Measurements from ENCODE around the gene EFCAB13. TPM values are rescaled to one million over a fixed set of nuclear protein-coding genes. Genes with fewer than 3 reads are reported as not detected.

EFCAB13 gene
- total and polyA plus RNA-seq, 4 donors: 0.56 to 21.4 (median 3.6) TPM

DNA sequence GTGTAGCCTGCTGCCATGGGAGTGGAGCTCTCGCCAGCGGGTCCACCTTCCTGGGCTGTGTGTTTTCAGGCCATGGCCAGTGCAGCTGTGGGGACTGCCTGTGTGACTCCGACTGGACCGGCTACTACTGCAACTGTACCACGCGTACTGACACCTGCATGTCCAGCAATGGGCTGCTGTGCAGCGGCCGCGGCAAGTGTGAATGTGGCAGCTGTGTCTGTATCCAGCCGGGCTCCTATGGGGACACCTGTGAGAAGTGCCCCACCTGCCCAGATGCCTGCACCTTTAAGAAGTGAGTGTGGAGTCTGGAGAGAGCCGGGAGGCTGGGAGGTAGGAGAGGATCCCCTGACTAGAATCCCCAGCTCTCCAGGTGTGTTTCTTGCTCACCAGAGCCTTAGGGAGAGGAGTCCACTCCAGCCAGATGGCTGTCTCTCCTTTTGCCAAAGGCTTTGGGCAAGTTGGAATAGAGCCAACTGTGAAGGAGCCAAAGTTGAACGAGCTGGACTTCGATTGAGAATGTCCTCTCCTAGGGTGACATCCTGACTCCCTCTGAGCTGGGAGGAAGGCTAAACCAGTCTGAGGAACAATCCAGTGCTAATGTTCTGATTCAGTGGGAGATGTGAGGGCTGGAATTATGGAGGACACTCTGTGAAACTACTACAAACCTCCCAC lies 24.4 kb upstream of the EFCAB13 start:
- Histone ChIP-seq H3K36me3 (ENCODE audit: control insufficient read depth in 4 of 4, insufficient read depth in 4 of 4, low read length in 4 of 4) (peaks cover 0 to 12% (median 9%) of the 10 kb centered on the region in 4 donors), H3K4me1 (ENCODE audit: control insufficient read depth in 5 of 5, insufficient read depth in 5 of 5, low read length in 5 of 5) (peaks cover 0 to 8% (median 0%) of the 10 kb centered on the region in 5 donors), H3K27ac (ENCODE audit: low read depth in 1 of 2, low read length in 1 of 2) (no peak overlapping the region), H3K4me3 (no peak overlapping the region), H3K27me3 (ENCODE audit: control insufficient read depth in 3 of 3, insufficient read depth in 3 of 3, low read length in 2 of 3) (no peaks in the 10 kb centered on the region), H3K9ac (ENCODE audit: insufficient read depth in 1 of 2, low read length in 2 of 2) (no peak overlapping the region), H3K9me3 (ENCODE audit: control insufficient read depth in 4 of 4, insufficient read depth in 3 of 4, low read length in 3 of 4) (peaks cover 0 to 4% (median 1%) of the 10 kb centered on the region in 4 donors)
- TF ChIP-seq, protein P1, sequence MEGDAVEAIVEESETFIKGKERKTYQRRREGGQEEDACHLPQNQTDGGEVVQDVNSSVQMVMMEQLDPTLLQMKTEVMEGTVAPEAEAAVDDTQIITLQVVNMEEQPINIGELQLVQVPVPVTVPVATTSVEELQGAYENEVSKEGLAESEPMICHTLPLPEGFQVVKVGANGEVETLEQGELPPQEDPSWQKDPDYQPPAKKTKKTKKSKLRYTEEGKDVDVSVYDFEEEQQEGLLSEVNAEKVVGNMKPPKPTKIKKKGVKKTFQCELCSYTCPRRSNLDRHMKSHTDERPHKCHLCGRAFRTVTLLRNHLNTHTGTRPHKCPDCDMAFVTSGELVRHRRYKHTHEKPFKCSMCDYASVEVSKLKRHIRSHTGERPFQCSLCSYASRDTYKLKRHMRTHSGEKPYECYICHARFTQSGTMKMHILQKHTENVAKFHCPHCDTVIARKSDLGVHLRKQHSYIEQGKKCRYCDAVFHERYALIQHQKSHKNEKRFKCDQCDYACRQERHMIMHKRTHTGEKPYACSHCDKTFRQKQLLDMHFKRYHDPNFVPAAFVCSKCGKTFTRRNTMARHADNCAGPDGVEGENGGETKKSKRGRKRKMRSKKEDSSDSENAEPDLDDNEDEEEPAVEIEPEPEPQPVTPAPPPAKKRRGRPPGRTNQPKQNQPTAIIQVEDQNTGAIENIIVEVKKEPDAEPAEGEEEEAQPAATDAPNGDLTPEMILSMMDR (IDR thresholded peaks at IDR 0.05; ENCODE audit: control extremely low read depth, extremely low read depth): no peak
- ATAC-seq (ENCODE audit: insufficient read depth, low FRiP score) (no peak), DNase-seq (no peak)
- WGBS, 2 donors: 85 to 94% methylated on average over 13 of the region's 13 CpGs

DNA sequence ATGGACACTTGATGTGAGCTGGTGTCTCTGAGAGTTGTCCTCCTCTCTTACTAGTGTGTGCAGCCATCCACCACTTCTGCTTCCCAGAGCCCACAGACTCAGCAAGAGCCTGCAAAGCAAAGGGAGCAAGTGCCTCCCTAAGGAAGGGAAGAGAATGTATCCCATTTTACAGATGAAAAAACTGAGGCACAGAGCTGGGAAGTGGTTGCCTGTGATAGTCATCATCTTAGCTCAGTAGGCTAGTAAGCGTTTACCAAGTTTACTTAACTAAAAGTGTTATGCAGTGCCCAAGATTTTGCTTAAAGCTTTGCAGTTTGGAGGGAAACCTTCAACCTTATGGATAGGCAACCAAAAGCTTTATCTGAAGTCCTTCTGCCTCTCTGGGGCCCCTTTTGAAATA lies 23.0 kb upstream of the EFCAB13 start:
- DNase-seq (no peak), ATAC-seq (ENCODE audit: insufficient read depth, low FRiP score) (no peak)
- TF ChIP-seq, protein P1 (IDR thresholded peaks at IDR 0.05; ENCODE audit: control extremely low read depth, extremely low read depth): no peak
- H3K27ac ChIP-seq (ENCODE audit: low read depth in 1 of 2, low read length in 1 of 2): no peak overlapping the region
- H3K9ac ChIP-seq (ENCODE audit: insufficient read depth in 1 of 2, low read length in 2 of 2): no peak overlapping the region
- peaks cover 0 to 12% (median 9%) of the 10 kb centered on the region in 4 donors for H3K36me3 ChIP-seq (ENCODE audit: control insufficient read depth in 4 of 4, insufficient read depth in 4 of 4, low read length in 4 of 4)
- no peaks in the 10 kb centered on the region for H3K27me3 ChIP-seq (ENCODE audit: control insufficient read depth in 3 of 3, insufficient read depth in 3 of 3, low read length in 2 of 3)
- peaks cover 0 to 4% (median 1%) of the 10 kb centered on the region in 4 donors for H3K9me3 ChIP-seq (ENCODE audit: control insufficient read depth in 4 of 4, insufficient read depth in 3 of 4, low read length in 3 of 4)
- H3K4me3 ChIP-seq: no peak overlapping the region
- WGBS, 2 donors: 88 to 92% methylated on average over 1 of the region's 1 CpG
- peaks cover 0 to 5% (median 0%) of the 10 kb centered on the region in 5 donors for H3K4me1 ChIP-seq (ENCODE audit: control insufficient read depth in 5 of 5, insufficient read depth in 5 of 5, low read length in 5 of 5)

DNA sequence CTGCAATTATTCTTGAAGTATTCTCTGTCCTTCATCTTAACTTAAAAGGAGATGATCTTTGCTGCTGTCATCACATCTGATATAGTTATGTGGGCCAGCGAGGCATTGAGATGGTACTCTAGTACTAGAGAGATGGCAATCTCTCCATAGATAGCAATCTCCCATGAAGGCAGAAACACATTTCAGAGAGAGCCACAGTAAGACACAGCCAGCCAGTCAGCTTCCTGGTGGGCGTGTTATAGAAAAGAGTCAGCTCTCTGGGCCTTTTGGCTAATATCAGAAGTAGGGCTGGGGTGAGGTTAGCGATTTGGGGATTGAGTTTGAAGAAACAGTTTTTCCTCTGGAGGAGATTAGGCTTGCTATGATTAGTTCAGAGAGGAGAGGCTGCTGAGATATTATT lies 22.6 kb upstream of the EFCAB13 start:
- no peak for ATAC-seq (ENCODE audit: insufficient read depth, low FRiP score)
- 85 to 93% methylated on average over 3 of the region's 3 CpGs for WGBS, 2 donors
- Histone ChIP-seq H3K27me3 (ENCODE audit: control insufficient read depth in 3 of 3, insufficient read depth in 3 of 3, low read length in 2 of 3) (no peaks in the 10 kb centered on the region), H3K9ac (ENCODE audit: insufficient read depth in 1 of 2, low read length in 2 of 2) (no peak overlapping the region), H3K4me3 (no peak overlapping the region), H3K27ac (ENCODE audit: low read depth in 1 of 2, low read length in 1 of 2) (no peak overlapping the region), H3K36me3 (ENCODE audit: control insufficient read depth in 4 of 4, insufficient read depth in 4 of 4, low read length in 4 of 4) (peaks cover 0 to 12% (median 9%) of the 10 kb centered on the region in 4 donors), H3K4me1 (ENCODE audit: control insufficient read depth in 5 of 5, insufficient read depth in 5 of 5, low read length in 5 of 5) (peaks cover 0 to 5% (median 0%) of the 10 kb centered on the region in 5 donors), H3K9me3 (ENCODE audit: control insufficient read depth in 4 of 4, insufficient read depth in 3 of 4, low read length in 3 of 4) (peaks cover 0 to 4% (median 1%) of the 10 kb centered on the region in 4 donors)
- TF ChIP-seq, protein P1 (IDR thresholded peaks at IDR 0.05; ENCODE audit: control extremely low read depth, extremely low read depth): no peak
- DNase-seq: no peak
